ENCODE measurements around the gene ELSPBP1.

Gene ELSPBP1

GRCh38 chr19:48036765-48037164, 42.3 kb downstream of the ELSPBP1 start:
- Histone ChIP-seq H3K4me2 (ENCODE audit: low read length) (no peak overlapping the region), H3K4me1 (ENCODE audit: control insufficient read depth, low read length) (no peaks in the 10 kb centered on the region), H3K27ac (ENCODE audit: low read depth, low read length) (no peak overlapping the region), H3K9me3 (ENCODE audit: control insufficient read depth, insufficient read depth, low read length) (peaks cover 7% of the 10 kb centered on the region; the same call in 1 of the 2 replicates), H4K20me1 (ENCODE audit: control insufficient read depth, insufficient read depth, low read depth, low read length) (no peaks in the 10 kb centered on the region), H3K79me2 (ENCODE audit: control insufficient read depth, low read length) (no peaks in the 10 kb centered on the region), H3F3A (ENCODE audit: control insufficient read depth, insufficient read depth) (no peaks in the 10 kb centered on the region), H3K36me3 (ENCODE audit: control insufficient read depth, low read length) (no peaks in the 10 kb centered on the region), H3K4me3 (ENCODE audit: low read length) (no peak overlapping the region), H3K9me2 (replicated peaks; ENCODE audit: control insufficient read depth, low read length) (no peaks in the 10 kb centered on the region), H3K27me3 (ENCODE audit: control insufficient read depth, low read length) (no peaks in the 10 kb centered on the region)
- TF ChIP-seq EZH2phosphoT487 (IDR thresholded peaks at IDR 0.05; ENCODE audit: borderline replicate concordance, low read length): no peak
- no peak for TF ChIP-seq CTCF (IDR thresholded peaks at IDR 0.05; ENCODE audit: low read depth, low read length, poor library complexity, severe bottlenecking)

GRCh38 chr19:48041877-48042580, 47.6 kb downstream of the ELSPBP1 start:
- H3K27ac ChIP-seq (ENCODE audit: low read depth, low read length): no peak overlapping the region
- H3K36me3 ChIP-seq (ENCODE audit: control insufficient read depth, low read length): no peaks in the 10 kb centered on the region
- H3K4me2 ChIP-seq (ENCODE audit: low read length): no peak overlapping the region
- H3K79me2 ChIP-seq (ENCODE audit: control insufficient read depth, low read length): no peaks in the 10 kb centered on the region
- H3K9me2 ChIP-seq (replicated peaks; ENCODE audit: control insufficient read depth, low read length): no peaks in the 10 kb centered on the region
- no peaks in the 10 kb centered on the region for H3K27me3 ChIP-seq (ENCODE audit: control insufficient read depth, low read length)
- TF ChIP-seq EZH2phosphoT487 (IDR thresholded peaks at IDR 0.05; ENCODE audit: borderline replicate concordance, low read length) (no peak), CTCF (IDR thresholded peaks at IDR 0.05; ENCODE audit: low read depth, low read length, poor library complexity, severe bottlenecking) (no peak)
- no peaks in the 10 kb centered on the region for H3K4me1 ChIP-seq (ENCODE audit: control insufficient read depth, low read length)
- peaks cover 3% of the 10 kb centered on the region; the same call in 1 of the 2 replicates for H3K9me3 ChIP-seq (ENCODE audit: control insufficient read depth, insufficient read depth, low read length)
- no peaks in the 10 kb centered on the region for H3F3A ChIP-seq (ENCODE audit: control insufficient read depth, insufficient read depth)
- no peak overlapping the region for H3K4me3 ChIP-seq (ENCODE audit: low read length)
- H4K20me1 ChIP-seq (ENCODE audit: control insufficient read depth, insufficient read depth, low read depth, low read length): no peaks in the 10 kb centered on the region

GRCh38 chr19:48043675-48044258, 49.3 kb downstream of the ELSPBP1 start, which contains the start of gene CABP5:
TSS of gene CABP5 (minus strand) at chr19:48044079. CDS start at chr19:48043922, 157 bp downstream.
- Histone ChIP-seq H3K27me3 (ENCODE audit: control insufficient read depth, low read length) (no peaks in the 10 kb centered on the region), H3K4me2 (ENCODE audit: low read length) (no peak within 1 kb of the TSS), H3K9me2 (replicated peaks; ENCODE audit: control insufficient read depth, low read length) (no peaks in the 10 kb centered on the region), H3K4me3 (ENCODE audit: low read length) (no peak within 1 kb of the TSS), H3K27ac (ENCODE audit: low read depth, low read length) (no peak within 1 kb of the TSS), H4K20me1 (ENCODE audit: control insufficient read depth, insufficient read depth, low read depth, low read length) (no peaks in the 10 kb centered on the region), H3K9me3 (ENCODE audit: control insufficient read depth, insufficient read depth, low read length) (peaks cover 3% of the 10 kb centered on the region; the same call in 1 of the 2 replicates), H3F3A (ENCODE audit: control insufficient read depth, insufficient read depth) (no peaks in the 10 kb centered on the region), H3K4me1 (ENCODE audit: control insufficient read depth, low read length) (no peaks in the 10 kb centered on the region), H3K79me2 (ENCODE audit: control insufficient read depth, low read length) (no peaks in the 10 kb centered on the region), H3K36me3 (ENCODE audit: control insufficient read depth, low read length) (no peaks in the 10 kb centered on the region)
- TF ChIP-seq CTCF (IDR thresholded peaks at IDR 0.05; ENCODE audit: low read depth, low read length, poor library complexity, severe bottlenecking): no peak

Measured in DOHH2 (cell line).